ENCODE data around the gene SPECC1L. TPM values are rescaled to one million over a fixed set of nuclear protein-coding genes. Genes with fewer than 3 reads are reported as not detected.

Gene SPECC1L
- total RNA-seq, 2 donors from 2014 or later: 61.9 to 69.1 TPM

DNA sequence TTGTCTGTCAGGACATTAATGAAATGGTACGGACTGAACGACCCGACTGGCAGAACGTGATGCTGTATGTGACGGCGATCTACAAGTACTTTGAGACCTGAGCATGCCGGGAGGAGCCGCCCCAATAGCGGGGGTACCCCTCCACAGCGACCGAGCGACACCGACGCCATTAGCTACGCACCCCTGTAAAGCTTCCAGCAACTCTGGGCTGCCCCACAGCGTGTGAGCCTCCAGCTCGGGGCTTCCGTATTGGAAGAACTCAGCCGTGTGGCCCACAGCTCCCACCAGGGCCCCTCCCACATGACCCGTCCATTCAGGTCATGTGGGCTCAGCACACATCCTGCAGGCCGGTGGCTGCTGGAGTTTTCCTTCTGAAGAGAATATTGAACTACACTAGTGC, 143.9 kb downstream of the SPECC1L start:
- no peaks in the 10 kb centered on the region for H3K9me3 ChIP-seq (ENCODE audit: control insufficient read depth, low read length)
- no peak overlapping the region for H3K4me3 ChIP-seq (ENCODE audit: low read length)
- H3K9me3 Mint-ChIP-seq: no peaks in the 10 kb centered on the region
- no peaks in the 10 kb centered on the region for H3K27me3 Mint-ChIP-seq (ENCODE audit: insufficient read depth)
- no peaks in the 10 kb centered on the region for H3K4me1 Mint-ChIP-seq
- TF ChIP-seq, protein P1, sequence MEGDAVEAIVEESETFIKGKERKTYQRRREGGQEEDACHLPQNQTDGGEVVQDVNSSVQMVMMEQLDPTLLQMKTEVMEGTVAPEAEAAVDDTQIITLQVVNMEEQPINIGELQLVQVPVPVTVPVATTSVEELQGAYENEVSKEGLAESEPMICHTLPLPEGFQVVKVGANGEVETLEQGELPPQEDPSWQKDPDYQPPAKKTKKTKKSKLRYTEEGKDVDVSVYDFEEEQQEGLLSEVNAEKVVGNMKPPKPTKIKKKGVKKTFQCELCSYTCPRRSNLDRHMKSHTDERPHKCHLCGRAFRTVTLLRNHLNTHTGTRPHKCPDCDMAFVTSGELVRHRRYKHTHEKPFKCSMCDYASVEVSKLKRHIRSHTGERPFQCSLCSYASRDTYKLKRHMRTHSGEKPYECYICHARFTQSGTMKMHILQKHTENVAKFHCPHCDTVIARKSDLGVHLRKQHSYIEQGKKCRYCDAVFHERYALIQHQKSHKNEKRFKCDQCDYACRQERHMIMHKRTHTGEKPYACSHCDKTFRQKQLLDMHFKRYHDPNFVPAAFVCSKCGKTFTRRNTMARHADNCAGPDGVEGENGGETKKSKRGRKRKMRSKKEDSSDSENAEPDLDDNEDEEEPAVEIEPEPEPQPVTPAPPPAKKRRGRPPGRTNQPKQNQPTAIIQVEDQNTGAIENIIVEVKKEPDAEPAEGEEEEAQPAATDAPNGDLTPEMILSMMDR (conservative IDR thresholded peaks at IDR 0.05): no peak
- 92 to 97% methylated on average over 21 of the region's 21 CpGs for WGBS, 2 experiments (ENCODE audit: insufficient coverage in 1 of 2, insufficient read length in 1 of 2)
- no peak overlapping the region for H3K27ac ChIP-seq (ENCODE audit: low read depth, low read length)
- no peak for DNase-seq
- H3K27ac Mint-ChIP-seq: no peak overlapping the region
- no peak overlapping the region for H3K9ac ChIP-seq (ENCODE audit: extremely low read depth, low read length, poor library complexity, severe bottlenecking)
- H3K27me3 ChIP-seq (ENCODE audit: control insufficient read depth, insufficient read depth, low read length, poor library complexity, severe bottlenecking): no peaks in the 10 kb centered on the region
- H3K36me3 ChIP-seq (ENCODE audit: control insufficient read depth, insufficient read depth, low read length): peaks cover 28% of the 10 kb centered on the region
- H3K36me3 Mint-ChIP-seq (ENCODE audit: low read depth): peaks cover 27% of the 10 kb centered on the region
- no peak overlapping the region for H3K4me3 Mint-ChIP-seq
- no peaks in the 10 kb centered on the region for H3K4me1 ChIP-seq (ENCODE audit: control insufficient read depth, insufficient read depth, low read length)

DNA sequence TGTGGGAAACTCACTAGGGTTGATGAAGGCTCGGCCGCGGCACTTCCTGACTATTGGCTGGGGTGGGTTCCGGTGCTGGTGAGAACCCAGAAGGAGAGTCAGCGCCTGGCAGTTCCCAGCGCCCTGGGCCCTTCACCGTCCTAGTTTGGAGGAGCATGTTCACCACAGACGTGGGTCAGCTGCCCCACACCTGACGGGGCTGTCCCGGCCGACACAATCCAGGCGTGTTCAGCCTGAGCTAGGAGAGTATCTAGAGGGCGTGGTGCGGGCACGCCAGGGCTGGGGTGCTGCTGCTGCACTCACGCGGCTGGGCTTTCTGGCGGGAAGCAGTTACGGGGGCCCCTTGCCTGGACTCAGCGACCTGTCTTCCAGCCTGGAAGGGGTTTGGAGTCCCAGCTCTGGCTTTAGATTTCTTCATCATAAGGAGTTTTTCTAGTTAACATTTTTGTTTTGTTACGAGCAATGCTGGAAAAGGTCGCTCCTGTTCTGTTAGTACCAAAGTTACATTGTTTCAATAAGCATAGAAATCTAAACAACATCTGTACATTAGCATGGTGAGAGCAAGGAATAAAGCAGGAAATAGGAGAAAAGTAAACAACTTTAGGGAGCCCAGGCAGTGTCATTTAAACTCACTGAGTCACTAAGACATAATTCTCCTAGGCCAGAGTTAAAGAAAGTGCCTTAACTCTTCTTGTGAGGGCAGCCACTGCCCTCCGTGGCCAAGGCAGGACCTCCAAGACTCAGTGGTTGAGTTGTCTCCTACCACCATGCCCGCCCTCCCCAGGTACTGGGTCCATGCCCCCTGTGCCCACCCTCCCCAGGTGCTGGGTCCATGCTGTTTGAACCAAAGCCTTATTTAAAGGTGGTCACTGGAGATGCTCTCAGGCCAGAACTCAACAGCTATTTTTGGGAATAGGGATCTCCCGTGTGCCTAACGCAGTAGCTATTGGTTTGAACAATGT, 144.6 kb downstream of the SPECC1L start:
- no peak for DNase-seq
- Mint-ChIP-seq H3K9me3 (no peaks in the 10 kb centered on the region), H3K4me1 (no peaks in the 10 kb centered on the region), H3K4me3 (no peak overlapping the region), H3K27me3 (ENCODE audit: insufficient read depth) (no peaks in the 10 kb centered on the region), H3K36me3 (ENCODE audit: low read depth) (peaks cover 26% of the 10 kb centered on the region), H3K27ac (no peak overlapping the region)
- Histone ChIP-seq H3K27ac (ENCODE audit: low read depth, low read length) (no peak overlapping the region), H3K9ac (ENCODE audit: extremely low read depth, low read length, poor library complexity, severe bottlenecking) (no peak overlapping the region), H3K9me3 (ENCODE audit: control insufficient read depth, low read length) (no peaks in the 10 kb centered on the region), H3K4me3 (ENCODE audit: low read length) (no peak overlapping the region), H3K27me3 (ENCODE audit: control insufficient read depth, insufficient read depth, low read length, poor library complexity, severe bottlenecking) (no peaks in the 10 kb centered on the region), H3K36me3 (ENCODE audit: control insufficient read depth, insufficient read depth, low read length) (peaks cover 28% of the 10 kb centered on the region), H3K4me1 (ENCODE audit: control insufficient read depth, insufficient read depth, low read length) (no peaks in the 10 kb centered on the region)
- TF ChIP-seq, protein P1 (conservative IDR thresholded peaks at IDR 0.05): no peak
- whole genome bisulfite sequencing, 2 experiments (ENCODE audit: insufficient coverage in 1 of 2, insufficient read length in 1 of 2): 89 to 94% methylated on average over 23 to 26 of the region's 26 CpGs

- Mint-ChIP-seq H3K36me3 (ENCODE audit: low read depth) (peaks cover 22% of the 10 kb centered on the region), H3K4me1 (no peaks in the 10 kb centered on the region), H3K4me3 (no peak overlapping the region), H3K9me3 (no peaks in the 10 kb centered on the region), H3K27me3 (ENCODE audit: insufficient read depth) (no peaks in the 10 kb centered on the region), H3K27ac (no peak overlapping the region)
- TF ChIP-seq, protein P1 (conservative IDR thresholded peaks at IDR 0.05): no peak
- H3K4me3 ChIP-seq (ENCODE audit: low read length): no peak overlapping the region
- no peak overlapping the region for H3K27ac ChIP-seq (ENCODE audit: low read depth, low read length)
- H3K36me3 ChIP-seq (ENCODE audit: control insufficient read depth, insufficient read depth, low read length): peaks cover 28% of the 10 kb centered on the region
- no peak overlapping the region for H3K9ac ChIP-seq (ENCODE audit: extremely low read depth, low read length, poor library complexity, severe bottlenecking)
- no peaks in the 10 kb centered on the region for H3K27me3 ChIP-seq (ENCODE audit: control insufficient read depth, insufficient read depth, low read length, poor library complexity, severe bottlenecking)
- DNase-seq: no peak
- H3K4me1 ChIP-seq (ENCODE audit: control insufficient read depth, insufficient read depth, low read length): no peaks in the 10 kb centered on the region
- 96% methylated on average over 5 to 8 of the region's 8 CpGs for WGBS, 2 experiments (ENCODE audit: insufficient coverage in 1 of 2, insufficient read length in 1 of 2)
- no peaks in the 10 kb centered on the region for H3K9me3 ChIP-seq (ENCODE audit: control insufficient read depth, low read length)
Observed at GRCh38 chr22:24416095-24416494, 145.5 kb downstream of the SPECC1L start.
